Right lobe of liver (tissue), 4 donors: ENCODE results near the gene WDR82.

ENCODE experiments used
- POLR2A ChIP-seq: fragments of 450-650 bp; IDR thresholded peaks from one replicate; pipeline ENCODE4 v1.6.1; 2017; ENCODE audit warnings: antibody characterized with exemption, mild to moderate bottlenecking
- TF ChIP-seq, protein P1 (sequence below), 4 donors: fragments of 200-600 bp in 3 of 4; fragments of 450-650 bp in 1 of 4; IDR thresholded peaks; one replicate each; pipeline versions ENCODE4 v1.5.1 to v1.8.0; 2016 to 2022; ENCODE audit warnings: antibody characterized with exemption in 4 of 4, mild to moderate bottlenecking in 2 of 4
- donor health status: DM: no; HTN: no; CAD: no.
- donor health status: DM: no; HTN: no; CAD: no.
- donor health status: DM: no; HTN: yes; CAD: no.

DNA sequence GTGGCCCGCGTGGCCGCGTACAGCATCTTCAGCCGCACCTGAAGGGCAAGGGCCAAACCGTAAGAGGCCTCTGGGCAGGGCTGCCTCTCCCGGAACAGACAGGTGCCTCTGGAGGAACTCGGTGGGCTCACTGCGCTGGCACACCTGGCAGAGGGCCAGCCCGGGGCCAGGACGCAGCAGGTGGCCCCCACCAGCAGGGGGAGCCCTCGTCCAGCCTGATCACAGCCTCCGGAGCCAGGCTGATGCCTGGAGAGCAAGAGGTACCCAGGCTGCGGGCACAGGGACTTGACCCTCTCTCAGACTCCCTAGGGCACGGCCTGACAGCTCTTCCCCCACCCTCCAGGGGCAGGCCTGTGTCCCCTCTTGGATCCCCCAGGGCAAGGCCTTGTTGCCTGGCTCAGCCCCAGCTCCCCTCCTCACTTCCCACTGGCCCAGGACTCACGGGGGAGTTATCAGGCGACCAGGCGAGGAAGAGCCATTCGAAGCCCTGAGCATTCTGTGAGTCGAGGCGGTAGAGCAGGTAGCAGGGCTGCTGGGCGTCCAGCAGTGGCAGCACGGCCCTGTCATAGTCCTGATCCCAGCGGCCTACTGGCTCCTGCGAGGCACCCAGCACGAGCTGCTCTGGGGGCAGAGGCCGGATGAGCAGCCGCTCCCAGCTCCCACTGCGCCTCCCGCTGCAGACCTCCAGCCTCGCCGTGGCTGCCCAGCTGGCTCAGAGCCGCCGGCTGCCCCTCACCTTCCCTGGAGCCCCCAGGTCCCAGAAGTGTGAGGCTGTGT lies 46.8 kb downstream of the WDR82 start:
- no peak for TF ChIP-seq POLR2A
- TF ChIP-seq, protein P1, sequence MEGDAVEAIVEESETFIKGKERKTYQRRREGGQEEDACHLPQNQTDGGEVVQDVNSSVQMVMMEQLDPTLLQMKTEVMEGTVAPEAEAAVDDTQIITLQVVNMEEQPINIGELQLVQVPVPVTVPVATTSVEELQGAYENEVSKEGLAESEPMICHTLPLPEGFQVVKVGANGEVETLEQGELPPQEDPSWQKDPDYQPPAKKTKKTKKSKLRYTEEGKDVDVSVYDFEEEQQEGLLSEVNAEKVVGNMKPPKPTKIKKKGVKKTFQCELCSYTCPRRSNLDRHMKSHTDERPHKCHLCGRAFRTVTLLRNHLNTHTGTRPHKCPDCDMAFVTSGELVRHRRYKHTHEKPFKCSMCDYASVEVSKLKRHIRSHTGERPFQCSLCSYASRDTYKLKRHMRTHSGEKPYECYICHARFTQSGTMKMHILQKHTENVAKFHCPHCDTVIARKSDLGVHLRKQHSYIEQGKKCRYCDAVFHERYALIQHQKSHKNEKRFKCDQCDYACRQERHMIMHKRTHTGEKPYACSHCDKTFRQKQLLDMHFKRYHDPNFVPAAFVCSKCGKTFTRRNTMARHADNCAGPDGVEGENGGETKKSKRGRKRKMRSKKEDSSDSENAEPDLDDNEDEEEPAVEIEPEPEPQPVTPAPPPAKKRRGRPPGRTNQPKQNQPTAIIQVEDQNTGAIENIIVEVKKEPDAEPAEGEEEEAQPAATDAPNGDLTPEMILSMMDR (IDR thresholded peaks at IDR 0.05): peak; percentile 96 to 99 (median 97)
